Activated B cell treated with CpG ODN at 0.5 μM for 24 hours (primary cell): ENCODE measurements around the gene PLEKHG4B. TPM values are rescaled to one million over a fixed set of nuclear protein-coding genes. Genes with fewer than 3 reads are reported as not detected.

ENCODE experiments used
- ATAC-seq: fragments of 200-7000 bp; cut with Tn5 transposase; one replicate; pipeline ENCODE4 v1.10.0; 2021; ENCODE audit warnings: low read depth, mild to moderate bottlenecking, moderate library complexity
- CTCF ChIA-PET: fragments of 350-600 bp; sonication (Branson Sonifier 250); formaldehyde crosslinking; loops from one replicate; lab custom pipeline; 2021; ENCODE audit warnings: antibody characterized with exemption; lab: Charles Lee
- POLR2A ChIA-PET: fragments of 350-600 bp; sonication (Branson Sonifier 250); formaldehyde crosslinking; loops from one replicate; lab custom pipeline; 2021; ENCODE audit warnings: antibody characterized with exemption; lab: Charles Lee
- DNase-seq: peaks from one replicate; pipeline ENCODE4 v3.0.0; 2022
- H3K27ac Mint-ChIP-seq: one replicate; pipeline ENCODE4 v1.8.0; 2020; ENCODE audit warnings: mixed read lengths
- H3K27me3 Mint-ChIP-seq: one replicate; pipeline ENCODE4 v1.8.0; 2021; ENCODE audit warnings: mixed read lengths
- H3K36me3 Mint-ChIP-seq: one replicate; pipeline ENCODE4 v1.8.0; 2021; ENCODE audit warnings: low read depth, mixed read lengths
- H3K4me1 Mint-ChIP-seq: one replicate; pipeline ENCODE4 v1.8.0; 2021; ENCODE audit warnings: mixed read lengths
- H3K4me3 Mint-ChIP-seq: one replicate; pipeline ENCODE4 v1.8.0; 2020; ENCODE audit warnings: mild to moderate bottlenecking, mixed read lengths
- H3K9me3 Mint-ChIP-seq: one replicate; pipeline ENCODE4 v1.8.0; 2020; ENCODE audit warnings: mixed read lengths
- CTCF ChIP-seq: fragments of 200-600 bp; IDR thresholded peaks from one replicate; pipeline ENCODE4 v1.8.0; 2022; ENCODE audit warnings: antibody characterized with exemption, mild to moderate bottlenecking
- intact Hi-C: fragments of 100-400 bp; cut with micrococcal nuclease; formaldehyde crosslinking; loops from one replicate; pipeline ENCODE4 v1.15.1; 2024
- total RNA-seq: library from RNA; stranded (reverse); gene quantifications from 2 replicates; pipeline ENCODE4 v1.2.3, GENCODE V29; 2022

The PLEKHG4B gene
- total RNA-seq, 1 donor from 2014 or later, result not detected

- ChIA-PET POLR2A (no interaction called here), CTCF (no interaction called here)
- ATAC-seq, result no peak
- no peak for DNase-seq
- H3K9me3 Mint-ChIP-seq, result no peaks in the 10 kb centered on the region
- no peak overlapping the region for H3K4me3 Mint-ChIP-seq
- intact Hi-C loops, result no loop called here
- no peaks in the 10 kb centered on the region for H3K4me1 Mint-ChIP-seq
- H3K27me3 Mint-ChIP-seq, result peaks cover 9% of the 10 kb centered on the region
- H3K36me3 Mint-ChIP-seq, result no peaks in the 10 kb centered on the region
- TF ChIP-seq CTCF, result no peak
- no peak overlapping the region for H3K27ac Mint-ChIP-seq
Observed at GRCh38 chr5:182126-182525, 90.2 kb downstream of the PLEKHG4B start.

- POLR2A ChIA-PET, result no interaction called here
Observed at GRCh38 chr5:184471-184870, 92.5 kb downstream of the PLEKHG4B start.

GRCh38 chr5:185095-186070, 93.4 kb downstream of the PLEKHG4B start:
- Mint-ChIP-seq H3K27ac (no peak overlapping the region), H3K27me3 (peaks cover 12% of the 10 kb centered on the region), H3K4me1 (peaks cover 7% of the 10 kb centered on the region), H3K36me3 (no peaks in the 10 kb centered on the region), H3K9me3 (no peaks in the 10 kb centered on the region), H3K4me3 (no peak overlapping the region)
- intact Hi-C loops, result no loop called here
- CTCF ChIA-PET, result no interaction called here
- DNase-seq (no peak), ATAC-seq (no peak)
- POLR2A ChIA-PET, result no interaction called here
- TF ChIP-seq CTCF, result no peak

More at GRCh38 chr5:184471-184870, 92.5 kb downstream of the PLEKHG4B start:
- Mint-ChIP-seq H3K36me3 (no peaks in the 10 kb centered on the region), H3K4me1 (peaks cover 7% of the 10 kb centered on the region), H3K27ac (no peak overlapping the region), H3K4me3 (no peak overlapping the region), H3K9me3 (no peaks in the 10 kb centered on the region), H3K27me3 (peaks cover 12% of the 10 kb centered on the region)
- TF ChIP-seq CTCF, result no peak
- CTCF ChIA-PET, result no interaction called here
- intact Hi-C loops, result no loop called here
- DNase-seq (no peak), ATAC-seq (no peak)

GRCh38 chr5:186091-187041, 94.4 kb downstream of the PLEKHG4B start:
- Mint-ChIP-seq H3K27me3 (peaks cover 6% of the 10 kb centered on the region), H3K9me3 (no peaks in the 10 kb centered on the region), H3K36me3 (no peaks in the 10 kb centered on the region), H3K4me3 (no peak overlapping the region), H3K4me1 (peaks cover 11% of the 10 kb centered on the region), H3K27ac (no peak overlapping the region)
- POLR2A ChIA-PET, result no interaction called here
- no peak for ATAC-seq
- intact Hi-C loops, result no loop called here
- DNase-seq, result no peak
- TF ChIP-seq CTCF, result no peak
- CTCF ChIA-PET, result no interaction called here
